HG03354 (cell line): ENCODE results near the gene THEM4.
"Not testable (repeated sequence)": the region's sequence is repeated elsewhere in the genome, so short reads cannot be mapped to it uniquely, and the experiment has no call there.

Source experiments
- ATAC-seq: cut with Tn5 transposase; IDR thresholded peaks from one replicate; pipeline ENCODE4 v1.9.1; 2021; ENCODE audit warnings: mild to moderate bottlenecking; ENCODE audit not compliant: unreplicated experiment, poor library complexity, severe bottlenecking

THEM4 gene

DNA sequence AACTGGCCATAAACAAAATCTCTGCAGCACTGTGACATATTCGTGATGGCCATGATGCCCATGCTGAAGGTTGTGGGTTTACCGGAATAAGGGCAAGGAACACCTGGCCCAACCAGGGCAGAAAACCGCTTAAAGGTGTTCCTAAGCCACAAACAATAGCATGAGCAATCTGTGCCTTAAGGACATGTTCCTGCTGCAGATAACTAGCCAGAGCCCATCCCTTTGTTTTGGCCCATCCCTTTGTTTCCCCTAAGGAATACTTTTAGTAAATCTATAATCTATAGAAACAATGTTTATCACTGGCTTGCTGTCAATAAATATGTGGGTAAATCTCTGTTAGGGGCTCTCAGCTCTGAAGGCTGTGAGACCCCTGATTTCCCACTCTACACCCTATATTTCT, 8.5 kb downstream of the THEM4 start:
- not testable (repeated sequence) for ATAC-seq

DNA sequence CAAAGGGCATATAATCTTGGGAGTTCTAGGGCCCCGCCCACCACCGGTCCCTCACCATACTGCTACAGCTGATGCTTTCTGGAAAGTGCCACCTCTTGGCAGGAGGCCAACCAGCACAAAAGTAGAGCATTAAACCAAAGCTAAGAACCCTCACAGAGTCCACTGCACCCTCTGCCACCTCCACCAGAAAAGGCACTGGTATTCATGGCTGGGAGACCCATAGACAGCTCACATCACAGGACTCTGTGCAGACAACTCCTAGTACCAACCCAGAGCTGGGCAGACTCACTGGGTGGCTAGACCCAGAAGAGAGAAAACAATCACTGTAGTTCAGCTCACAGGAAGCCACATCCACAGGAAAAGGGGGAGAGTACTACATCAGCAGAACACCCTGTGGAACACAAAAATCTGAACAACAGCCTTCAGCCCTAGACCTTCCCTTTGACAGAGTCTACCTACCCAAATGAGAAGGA, 10.8 kb downstream of the THEM4 start:
- ATAC-seq = no peak

DNA sequence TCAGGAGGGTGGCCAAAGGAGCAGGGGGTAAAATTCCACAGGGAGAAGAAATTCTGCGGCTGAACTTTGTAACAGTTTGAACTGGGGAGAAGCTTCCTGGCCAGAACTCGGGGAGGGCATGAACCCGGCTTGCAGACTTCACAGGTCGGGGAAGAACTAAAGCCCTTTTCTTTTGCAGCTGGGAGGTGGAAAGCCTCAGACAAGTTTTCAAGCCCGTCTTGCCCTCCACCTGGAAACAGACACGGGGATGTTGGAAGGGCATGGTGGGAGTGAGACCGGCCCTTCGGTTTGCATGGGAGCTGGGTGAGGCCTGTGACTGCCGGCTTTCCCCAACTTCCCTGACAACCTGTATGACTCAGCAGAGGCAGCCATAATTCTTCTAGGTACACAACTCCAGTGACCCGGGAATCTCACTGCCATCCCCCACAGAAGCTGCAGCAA, 11.3 kb downstream of the THEM4 start:
- ATAC-seq = no peak

DNA sequence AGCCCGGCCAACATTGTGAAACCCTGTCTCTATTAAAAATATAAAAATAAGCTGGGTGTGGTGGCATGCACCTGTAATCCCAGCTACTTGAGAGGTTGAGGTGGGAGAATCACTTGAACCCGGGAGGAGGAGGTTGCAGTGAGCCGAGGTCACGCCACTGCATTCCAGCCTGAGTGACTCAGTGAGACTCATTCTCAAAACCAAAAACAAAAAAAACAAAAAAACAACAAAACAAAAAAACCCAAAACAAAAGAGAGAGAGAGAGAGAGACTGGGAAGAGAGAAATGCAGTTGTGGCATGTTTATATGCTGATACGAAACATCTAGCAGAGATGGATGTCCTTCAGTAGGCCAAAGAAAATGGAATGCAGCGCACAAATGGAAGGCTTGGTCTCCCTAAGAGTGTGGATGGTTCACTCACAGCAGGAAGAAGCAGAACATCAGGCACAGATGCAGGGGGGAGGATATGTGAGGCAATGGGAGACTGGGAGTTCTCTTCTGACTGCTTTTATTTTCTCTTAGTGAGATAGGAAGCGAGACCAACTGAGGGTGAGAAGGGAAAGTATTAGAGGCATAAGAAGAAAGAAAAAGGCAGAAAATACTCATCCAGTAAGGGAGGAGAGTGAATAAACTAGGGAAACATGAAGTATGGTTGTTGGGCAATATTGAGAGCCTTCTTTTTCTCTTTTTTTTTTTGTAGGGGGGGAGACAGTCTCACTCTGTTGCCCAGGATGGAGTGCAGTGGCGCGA, 16.0 kb downstream of the THEM4 start:
- ATAC-seq = no peak

DNA sequence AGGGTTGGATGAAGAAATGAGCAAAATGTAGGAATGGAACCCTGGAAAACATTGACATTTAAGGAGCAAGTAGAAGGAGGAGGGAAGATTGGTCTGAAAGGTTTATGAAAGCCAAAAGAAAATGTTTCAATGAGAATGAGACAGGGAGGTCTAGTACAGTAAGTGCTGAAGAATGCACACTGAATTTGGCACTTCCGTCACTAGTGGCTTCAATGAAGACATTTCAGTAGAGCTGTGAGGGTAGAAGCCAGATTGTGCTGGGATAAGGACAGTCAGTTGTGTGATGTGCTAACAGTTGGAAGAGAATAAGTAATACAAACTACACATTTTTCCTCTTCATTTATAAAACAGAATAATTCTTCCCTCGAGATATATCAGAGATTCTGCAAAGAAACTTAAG, 17.1 kb downstream of the THEM4 start:
- ATAC-seq = no peak

DNA sequence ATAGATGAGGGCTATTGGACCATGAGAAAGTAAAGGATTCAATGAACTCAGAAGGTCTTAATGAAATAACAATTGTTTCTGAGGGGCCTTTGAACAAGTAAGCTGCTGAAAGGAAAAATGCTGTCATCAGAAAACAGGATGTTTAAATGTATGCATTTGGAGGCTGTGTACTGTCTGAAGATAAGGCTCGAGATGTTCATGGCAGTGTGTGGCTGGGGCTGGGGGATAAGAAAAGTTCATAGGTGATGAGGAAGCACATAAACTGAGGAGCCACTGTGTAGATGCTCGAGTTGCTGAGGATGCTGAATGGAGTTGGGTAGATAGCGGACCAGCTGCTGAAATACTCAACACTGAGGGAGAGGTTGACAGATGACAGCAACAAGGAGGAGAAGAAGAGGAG, 17.8 kb downstream of the THEM4 start:
- no peak for ATAC-seq

DNA sequence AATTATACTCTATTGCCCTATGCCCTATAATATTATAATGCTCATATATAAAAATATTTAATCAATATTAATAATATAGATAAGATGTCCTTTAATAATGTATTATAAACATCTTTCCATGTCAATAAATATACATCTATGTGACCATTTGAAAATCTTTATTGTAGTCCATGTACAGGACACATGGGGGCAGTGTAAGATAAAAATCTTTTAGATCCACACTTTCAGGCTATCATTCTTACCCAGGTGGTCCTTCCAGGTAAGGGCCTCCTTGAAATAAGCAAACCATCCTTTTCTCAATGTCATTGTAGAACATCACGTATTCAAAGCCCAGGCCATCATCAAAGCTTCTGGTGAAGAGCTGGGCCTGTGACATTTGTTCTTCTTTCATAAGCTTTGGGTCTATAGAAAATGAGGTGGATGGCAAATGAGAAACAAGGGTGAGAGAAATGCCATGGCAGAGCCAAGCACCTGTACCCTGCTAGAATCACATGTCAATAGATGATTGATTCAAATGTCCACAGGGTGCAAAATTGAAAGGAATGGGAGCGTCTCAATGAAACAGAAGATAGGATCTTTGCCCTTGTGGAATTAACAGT, 20.2 kb downstream of the THEM4 start:
- no peak for ATAC-seq

DNA sequence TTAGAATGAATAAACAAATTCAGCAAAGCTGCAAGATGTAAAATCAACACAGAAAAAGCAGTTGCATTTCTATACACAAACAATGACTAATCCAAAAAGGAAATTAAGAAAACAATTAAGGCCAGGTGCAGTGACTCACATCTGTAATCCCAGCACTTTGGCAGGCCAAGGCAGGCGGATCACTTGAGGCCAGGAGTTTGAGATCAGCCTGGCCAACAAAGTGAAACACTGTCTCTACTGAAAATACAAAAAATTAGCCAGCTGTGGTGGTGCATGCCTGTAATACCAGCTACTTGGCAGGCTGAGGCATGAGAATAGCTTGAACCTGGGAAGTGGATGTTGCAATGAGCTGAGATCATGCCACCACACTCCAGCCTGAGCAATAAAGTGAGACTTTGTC, 22.3 kb downstream of the THEM4 start:
- no peak for ATAC-seq

DNA sequence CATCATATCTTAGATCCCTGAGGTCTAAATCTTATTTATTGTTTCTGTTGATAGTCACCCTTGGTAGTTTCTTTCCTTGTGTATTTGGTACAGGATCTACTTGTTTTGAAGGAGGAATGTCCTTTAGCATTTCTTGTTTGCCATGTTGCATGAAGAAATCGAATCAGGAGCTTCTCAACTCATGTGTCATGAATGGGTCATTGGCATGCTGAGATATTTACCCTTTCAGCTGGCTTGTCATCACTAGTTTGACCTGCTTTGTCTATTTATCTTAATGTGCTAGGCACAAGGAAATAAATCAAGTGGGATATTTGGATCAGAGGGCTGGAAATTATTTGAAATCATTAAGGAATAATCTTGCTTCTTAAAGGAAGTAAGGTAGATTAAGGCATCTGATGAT, 23.8 kb downstream of the THEM4 start:
- no peak for ATAC-seq

DNA sequence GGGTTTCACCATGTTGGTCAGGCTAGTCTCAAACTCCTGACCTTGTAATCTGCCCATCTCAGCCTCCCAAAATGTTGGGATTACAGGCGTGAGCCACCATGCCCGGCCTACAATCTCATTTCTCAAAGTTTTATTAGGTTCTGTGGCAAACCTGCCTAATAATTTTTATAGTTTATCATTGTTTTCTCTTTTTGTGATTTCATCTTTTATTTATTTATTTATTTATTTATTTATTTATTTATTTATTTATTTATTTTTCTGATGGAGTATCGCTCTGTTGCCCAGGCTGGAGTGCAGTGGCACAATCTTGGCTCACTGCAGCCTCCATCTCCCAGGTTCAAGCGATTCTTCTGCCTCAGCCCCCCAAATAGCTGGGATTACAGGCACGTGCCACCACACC, 24.4 kb downstream of the THEM4 start:
- not testable (repeated sequence) for ATAC-seq

DNA sequence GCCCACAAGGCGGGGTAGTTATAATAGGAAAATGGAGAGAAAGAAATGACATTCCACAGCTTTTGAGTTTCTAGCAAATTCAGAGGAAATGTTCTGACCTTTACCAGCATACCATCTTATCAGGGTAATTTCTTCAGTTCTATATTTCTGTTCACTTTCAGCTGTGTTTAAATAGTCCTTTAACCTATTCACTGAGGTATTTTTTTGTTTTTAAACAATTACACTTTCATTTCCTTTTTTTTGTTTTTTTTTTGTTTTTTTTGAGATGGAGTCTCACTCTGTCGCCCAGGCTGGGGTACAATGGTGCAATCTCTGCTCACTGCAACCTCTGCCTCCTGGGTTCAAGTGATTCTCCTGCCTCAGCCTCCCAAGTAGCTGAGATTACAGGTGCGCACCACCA, 24.9 kb downstream of the THEM4 start:
- not testable (repeated sequence) for ATAC-seq

DNA sequence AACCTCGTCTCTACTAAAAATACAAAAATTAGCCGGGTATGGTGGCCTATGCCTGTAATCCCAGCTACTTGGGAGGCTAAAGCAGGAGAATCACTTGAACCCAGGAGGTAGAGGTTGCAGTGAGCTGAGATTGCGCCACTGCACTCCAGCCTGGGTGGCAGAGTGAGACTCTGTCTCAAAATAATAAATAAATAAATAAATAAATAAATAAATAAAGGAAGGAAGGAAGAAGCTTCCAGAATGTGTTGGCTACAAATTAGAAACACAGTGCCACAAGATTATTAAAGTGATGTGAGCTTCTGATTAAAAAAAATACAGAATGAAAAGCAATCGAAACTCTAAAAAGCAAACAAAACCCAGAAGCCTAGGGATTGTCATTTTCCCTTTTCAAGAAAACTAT, 25.4 kb downstream of the THEM4 start:
- not testable (repeated sequence) for ATAC-seq

DNA sequence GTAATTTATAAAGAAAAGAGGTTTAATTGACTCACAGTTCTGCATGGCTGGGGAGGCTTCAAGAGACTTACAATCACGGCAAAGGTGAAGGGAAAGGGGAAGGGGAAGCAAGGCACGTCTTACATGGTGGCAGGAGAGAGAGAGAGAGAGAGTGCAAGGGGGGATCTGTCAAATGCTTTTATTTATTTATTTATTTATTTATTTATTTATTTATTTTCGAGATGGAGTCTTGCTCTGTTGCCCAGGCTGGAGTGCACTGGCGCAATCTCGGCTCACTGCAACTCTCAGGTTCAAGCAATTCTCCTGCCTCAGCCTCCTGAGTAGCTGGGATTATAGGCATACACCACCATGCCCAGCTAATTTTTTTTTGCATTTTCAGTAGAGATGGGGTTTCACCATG, 26.4 kb downstream of the THEM4 start:
- not testable (repeated sequence) for ATAC-seq

DNA sequence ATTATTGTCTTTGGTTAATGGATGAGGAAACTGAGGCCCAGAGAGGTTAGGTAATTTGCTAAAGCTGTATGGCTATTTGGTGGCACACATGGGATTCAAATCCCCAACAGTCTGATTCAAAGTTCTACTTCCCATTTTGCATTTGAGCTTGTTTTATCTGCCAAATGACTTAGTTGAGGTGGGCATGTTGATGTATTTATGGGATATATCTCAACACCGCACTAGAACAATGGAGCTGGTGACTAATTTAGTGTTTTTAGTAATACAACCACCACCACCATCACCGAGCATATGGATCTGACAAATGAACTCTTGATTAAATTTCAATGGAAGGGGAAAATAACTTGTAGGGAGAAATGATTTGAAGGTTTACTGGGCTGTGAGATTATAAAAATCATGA, 26.8 kb downstream of the THEM4 start:
- no peak for ATAC-seq

DNA sequence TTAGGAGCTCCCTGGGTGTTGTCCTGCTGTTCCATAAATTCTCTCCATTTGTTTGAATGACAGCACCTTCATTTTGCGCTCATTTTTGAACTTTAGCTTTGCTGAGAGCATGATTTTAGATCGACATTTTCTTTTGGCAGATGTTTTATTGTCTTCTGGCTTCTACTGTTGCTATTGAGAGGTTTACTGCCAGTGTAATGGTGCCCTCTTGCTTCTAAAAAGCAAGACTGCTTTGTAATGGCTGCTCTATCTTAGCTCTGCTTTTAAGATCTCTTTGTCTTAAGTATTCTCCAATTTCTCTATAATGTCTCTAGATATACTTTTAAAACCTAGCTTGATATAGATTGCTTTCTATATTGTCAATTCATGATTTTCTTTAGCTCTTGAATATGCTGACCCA, 27.8 kb downstream of the THEM4 start:
- no peak for ATAC-seq

DNA sequence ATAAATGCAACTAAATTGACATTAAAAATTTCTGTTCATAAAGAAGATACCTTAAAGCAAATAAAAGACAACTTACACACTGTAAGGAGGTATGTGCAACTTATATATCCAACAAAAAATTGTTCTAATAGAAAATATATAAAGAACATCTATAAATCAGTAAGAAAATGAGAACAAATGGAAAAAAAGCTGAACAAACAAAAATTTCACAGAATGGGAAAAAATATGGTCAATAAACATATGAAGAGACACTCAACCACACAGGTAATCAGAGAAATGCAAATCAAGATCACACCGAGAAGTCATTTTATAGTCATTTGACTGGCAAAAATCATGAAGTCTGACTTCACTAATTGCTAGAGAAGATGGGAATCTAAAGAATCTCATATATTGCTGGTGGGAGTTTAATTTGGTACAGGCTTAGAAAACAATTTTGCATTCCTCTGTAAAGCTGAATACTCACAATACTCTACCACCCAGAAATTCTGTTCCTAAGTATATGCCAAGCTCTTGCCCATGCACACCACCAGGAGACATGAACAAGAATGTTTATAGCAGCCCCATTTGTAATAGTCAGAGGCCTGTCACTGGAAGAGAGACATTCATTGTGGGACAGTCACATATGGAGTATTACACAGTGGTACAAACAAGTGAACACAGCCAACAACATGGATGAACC, 33.8 kb downstream of the THEM4 start:
- no peak for ATAC-seq

DNA sequence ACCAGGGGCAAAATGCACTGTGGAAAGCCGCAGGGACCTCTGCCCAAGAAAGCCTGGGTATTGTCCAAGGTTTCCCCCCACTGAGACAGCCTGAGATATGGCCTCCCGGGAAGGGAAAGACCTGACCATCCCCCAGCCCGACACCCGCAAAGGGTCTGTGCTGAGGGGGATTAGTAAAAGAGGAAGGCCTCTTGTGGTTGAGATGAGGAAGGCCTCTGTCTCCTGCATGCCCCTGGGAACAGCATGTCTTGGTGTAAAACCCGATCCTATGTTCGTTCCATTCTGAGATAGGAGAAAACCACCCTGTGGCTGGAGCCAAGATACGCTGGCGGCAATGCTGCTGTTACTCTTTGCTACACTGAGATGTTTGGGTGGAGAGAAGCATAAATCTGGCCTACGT, 36.5 kb downstream of the THEM4 start:
- ATAC-seq = not testable (repeated sequence)

DNA sequence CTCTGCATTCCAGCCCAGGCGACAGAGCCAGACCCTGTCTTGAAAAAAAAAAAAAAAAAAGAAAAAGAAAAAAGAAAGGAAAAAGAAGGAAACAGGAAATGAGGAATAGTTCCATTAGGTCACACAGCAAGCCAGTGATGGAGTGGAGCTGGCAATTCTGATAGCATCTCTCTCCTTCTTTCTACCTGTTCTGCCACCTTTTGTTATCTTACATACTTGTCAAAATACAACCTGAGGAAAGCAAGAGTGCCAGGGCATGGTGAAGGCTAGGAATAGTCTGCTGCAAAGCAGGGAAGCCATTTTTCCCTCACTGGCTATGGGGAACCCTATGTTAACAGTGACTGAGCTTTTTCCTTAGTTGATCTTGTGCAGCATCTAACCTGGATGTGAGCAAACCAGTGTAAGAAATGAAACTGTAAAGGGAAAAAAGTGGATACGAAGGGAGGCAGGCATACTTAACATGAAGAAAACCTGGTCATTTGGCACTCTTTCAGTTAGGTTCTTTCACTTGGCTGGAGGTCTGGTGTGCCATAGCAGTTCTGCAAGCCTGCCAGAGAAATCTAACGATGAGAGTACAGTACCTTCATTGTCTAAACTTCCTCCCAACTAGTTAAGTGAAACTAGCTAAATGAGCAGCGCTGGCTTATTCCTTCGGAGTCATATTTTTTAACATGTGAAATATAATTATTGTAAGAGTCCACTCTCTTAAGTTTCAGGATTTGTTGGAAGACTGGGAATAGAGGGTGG, 37.9 kb downstream of the THEM4 start:
- no peak for ATAC-seq

DNA sequence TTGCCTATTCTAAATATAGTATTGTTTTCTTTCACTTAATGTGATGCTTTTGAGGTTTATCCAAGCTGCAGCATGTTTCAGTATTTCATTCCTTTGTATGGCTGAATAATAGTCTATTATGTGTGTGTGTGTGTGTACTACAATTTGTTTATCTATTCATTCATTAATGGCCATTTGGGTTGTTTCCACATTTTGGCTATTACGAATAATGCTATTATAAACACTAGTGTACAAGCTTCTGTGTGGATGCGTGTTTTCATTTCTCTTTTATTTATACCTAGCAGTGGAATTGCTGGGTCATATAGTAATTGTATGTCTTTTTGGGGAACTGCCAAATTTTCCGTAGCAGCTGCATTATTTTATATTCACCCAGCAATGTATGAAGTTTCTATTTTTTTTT, 40.8 kb downstream of the THEM4 start:
- no peak for ATAC-seq

DNA sequence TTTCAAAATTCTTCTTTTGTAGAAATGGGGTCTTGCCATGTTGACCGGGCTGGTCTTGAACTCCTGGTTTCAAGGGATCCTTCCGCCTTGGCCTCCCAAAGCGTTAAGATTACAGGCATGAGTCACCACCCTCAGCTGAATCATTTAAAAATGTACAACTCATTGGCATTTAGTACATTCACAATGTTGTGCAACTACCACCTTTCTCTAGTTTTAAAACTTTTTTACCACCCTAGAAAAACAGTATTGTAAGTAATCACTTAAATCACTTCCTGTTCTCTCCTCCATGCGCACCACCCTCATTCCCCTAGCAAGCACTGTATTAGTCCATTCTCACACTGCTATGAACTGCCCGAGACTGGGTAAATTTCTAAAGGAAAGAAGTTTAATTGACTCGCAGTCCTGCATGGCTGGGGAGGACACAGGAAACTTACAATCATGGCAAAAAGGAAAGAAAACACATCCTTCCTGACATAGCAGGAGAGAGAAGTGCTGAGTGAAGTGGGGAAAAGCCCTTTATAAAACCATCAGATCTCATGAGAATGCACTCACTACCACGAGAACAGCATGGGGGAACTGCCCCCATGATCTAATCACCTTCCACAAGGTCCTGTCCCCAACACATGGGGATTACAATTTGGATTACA, 41.4 kb downstream of the THEM4 start:
- no peak for ATAC-seq
